GM19324 (cell line): ENCODE data around the gene PIM2.

ENCODE experiments used
- ATAC-seq: cut with Tn5 transposase; IDR thresholded peaks from one replicate; pipeline ENCODE4 v1.9.1; 2021; ENCODE audit warnings: mild to moderate bottlenecking, moderate library complexity; ENCODE audit not compliant: unreplicated experiment, low FRiP score

PIM2 gene

GRCh38 chrX:48936429-48937053 lies 17.7 kb upstream of the PIM2 start:
- no peak for ATAC-seq

GRCh38 chrX:48935301-48935670 lies 16.5 kb upstream of the PIM2 start:
- ATAC-seq, result no peak

GRCh38 chrX:48934581-48935300 lies 15.9 kb upstream of the PIM2 start:
- no peak for ATAC-seq

GRCh38 chrX:48933757-48934156 lies 14.9 kb upstream of the PIM2 start:
- no peak for ATAC-seq

- ATAC-seq, result no peak
These were observed 9.0 kb upstream of the PIM2 start for GRCh38 chrX:48927736-48928382.

GRCh38 chrX:48927123-48927522 lies 8.3 kb upstream of the PIM2 start:
- no peak for ATAC-seq

GRCh38 chrX:48924270-48924669 lies 5.4 kb upstream of the PIM2 start:
- no peak for ATAC-seq

GRCh38 chrX:48923771-48924170 lies 4.9 kb upstream of the PIM2 start:
- ATAC-seq, result no peak

- no peak for ATAC-seq
These were observed 1.9 kb upstream of the PIM2 start for GRCh38 chrX:48920718-48921104.

- ATAC-seq, result no peak
These were observed 1.3 kb upstream of the PIM2 start for GRCh38 chrX:48919947-48920717.

- ATAC-seq, result no peak
These were observed 577 bp upstream of the PIM2 start for GRCh38 chrX:48919360-48919841.

GRCh38 chrX:48918301-48918642 lies 552 bp downstream of the PIM2 start:
- no peak for ATAC-seq

GRCh38 chrX:48917139-48918001 lies 1.5 kb downstream of the PIM2 start:
- peak; percentile 32 for ATAC-seq

GRCh38 chrX:48914593-48915493 lies 4.0 kb downstream of the PIM2 start:
- ATAC-seq, result no peak

- no peak for ATAC-seq
These were observed 5.0 kb downstream of the PIM2 start for GRCh38 chrX:48913605-48914366.

- peak; percentile 69 for ATAC-seq
These were observed 7.2 kb downstream of the PIM2 start, which contains the start of gene SLC35A2 for GRCh38 chrX:48911412-48912182. TSS of gene SLC35A2 (minus strand) at chrX:48911646. CDS start at chrX:48911636, 10 bp downstream.

GRCh38 chrX:48910926-48911411 lies 7.9 kb downstream of the PIM2 start:
- ATAC-seq, result no peak
